Measurements from ENCODE around the gene CACNA2D3. TPM values are rescaled to one million over a fixed set of nuclear protein-coding genes. Genes with fewer than 3 reads are reported as not detected.

Gene CACNA2D3
- total RNA-seq, 1 donor from 2014 or later = 1.3 TPM

DNA sequence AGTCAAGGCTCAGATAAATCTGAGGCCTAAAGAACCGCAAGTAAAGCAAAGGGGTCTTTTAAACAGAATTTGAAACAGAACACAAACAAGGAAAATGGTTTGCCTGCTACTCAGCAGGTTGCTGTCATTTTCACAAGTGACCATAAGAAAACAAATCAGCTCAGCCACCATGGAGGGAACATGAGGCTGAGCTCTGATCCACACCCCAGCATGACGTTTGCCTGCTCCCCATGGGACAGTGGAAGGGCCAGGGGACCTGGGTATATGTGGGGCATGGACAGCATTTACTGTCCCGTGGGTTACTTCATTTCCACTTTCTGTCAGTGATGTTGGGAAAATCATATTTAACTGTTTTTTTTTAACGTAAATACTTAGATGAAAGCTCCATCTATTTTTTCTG lies 434.3 kb downstream of the CACNA2D3 start:
- TF ChIP-seq CTCF (conservative IDR thresholded peaks at IDR 0.05; ENCODE audit: low read depth, low read length) = no peak
- no peak for DNase-seq (ENCODE audit: low read depth)
- no peak overlapping the region for H3K4me3 ChIP-seq (ENCODE audit: low read depth, low read length)

- no peak for TF ChIP-seq CTCF (conservative IDR thresholded peaks at IDR 0.05; ENCODE audit: low read depth, low read length)
- no peak for DNase-seq (ENCODE audit: low read depth)
- no peak overlapping the region for H3K4me3 ChIP-seq (ENCODE audit: low read depth, low read length)
These were observed 435.4 kb downstream of the CACNA2D3 start for GRCh38 chr3:54557538-54558428.

- TF ChIP-seq CTCF (conservative IDR thresholded peaks at IDR 0.05; ENCODE audit: low read depth, low read length) = no peak
- H3K4me3 ChIP-seq (ENCODE audit: low read depth, low read length) = no peak overlapping the region
- no peak for DNase-seq (ENCODE audit: low read depth)
These were observed 441.3 kb downstream of the CACNA2D3 start for GRCh38 chr3:54563501-54564200.

DNA sequence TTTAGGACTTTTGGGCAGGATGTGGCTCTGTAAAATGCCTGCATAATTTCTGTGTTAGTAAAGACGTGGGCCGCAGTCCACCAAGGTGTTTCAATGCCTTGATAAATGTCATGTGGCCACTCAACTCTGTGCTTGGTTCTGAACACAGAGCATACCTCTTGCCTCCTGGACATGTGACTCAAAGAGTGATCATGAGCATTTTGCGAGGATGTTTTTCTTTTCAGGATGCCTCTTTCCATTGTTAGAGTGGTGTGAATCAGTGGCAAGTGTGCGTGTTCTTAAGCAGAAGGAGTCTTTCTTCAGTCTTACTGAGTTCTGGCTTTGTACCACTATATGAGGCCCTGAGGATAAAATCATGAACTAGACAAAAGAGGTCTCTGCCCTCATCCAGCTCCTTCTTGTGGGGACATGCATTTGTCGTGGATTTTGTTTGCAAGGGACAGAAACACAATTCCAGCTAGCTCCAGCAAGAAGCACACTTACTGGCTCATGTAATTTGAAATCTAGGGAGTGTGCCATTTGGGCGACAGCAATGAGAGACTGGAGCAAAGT lies 442.1 kb downstream of the CACNA2D3 start:
- TF ChIP-seq CTCF (conservative IDR thresholded peaks at IDR 0.05; ENCODE audit: low read depth, low read length) = no peak
- no peak for DNase-seq (ENCODE audit: low read depth)
- H3K4me3 ChIP-seq (ENCODE audit: low read depth, low read length) = no peak overlapping the region

GRCh38 chr3:54565956-54566355 lies 443.6 kb downstream of the CACNA2D3 start:
- no peak overlapping the region for H3K4me3 ChIP-seq (ENCODE audit: low read depth, low read length)
- TF ChIP-seq CTCF (conservative IDR thresholded peaks at IDR 0.05; ENCODE audit: low read depth, low read length) = no peak
- DNase-seq (ENCODE audit: low read depth) = no peak

DNA sequence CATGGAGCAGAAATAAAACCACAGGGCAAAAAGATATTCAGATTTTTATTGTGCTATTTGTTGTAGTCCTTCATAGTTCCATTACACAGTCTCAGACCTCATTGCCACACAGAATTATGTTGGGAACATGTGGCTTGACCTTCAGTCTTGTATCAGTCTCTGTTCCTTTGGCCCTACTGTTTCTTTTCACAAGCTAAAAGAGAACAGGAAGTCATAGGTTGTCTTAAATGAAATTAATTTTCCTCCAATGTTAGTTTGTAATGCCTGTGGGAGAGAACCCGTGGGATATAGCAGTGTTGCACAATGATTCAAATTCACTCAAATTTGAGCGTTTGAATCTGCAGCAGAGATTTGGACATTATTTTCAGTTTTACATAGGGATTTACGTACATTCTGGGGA lies 445.6 kb downstream of the CACNA2D3 start:
- H3K4me3 ChIP-seq (ENCODE audit: low read depth, low read length) = no peak overlapping the region
- no peak for DNase-seq (ENCODE audit: low read depth)
- TF ChIP-seq CTCF (conservative IDR thresholded peaks at IDR 0.05; ENCODE audit: low read depth, low read length) = no peak

All from epithelial cell of proximal tubule (primary cell).